Measurements from ENCODE around the gene SPDEF.

Gene SPDEF

DNA sequence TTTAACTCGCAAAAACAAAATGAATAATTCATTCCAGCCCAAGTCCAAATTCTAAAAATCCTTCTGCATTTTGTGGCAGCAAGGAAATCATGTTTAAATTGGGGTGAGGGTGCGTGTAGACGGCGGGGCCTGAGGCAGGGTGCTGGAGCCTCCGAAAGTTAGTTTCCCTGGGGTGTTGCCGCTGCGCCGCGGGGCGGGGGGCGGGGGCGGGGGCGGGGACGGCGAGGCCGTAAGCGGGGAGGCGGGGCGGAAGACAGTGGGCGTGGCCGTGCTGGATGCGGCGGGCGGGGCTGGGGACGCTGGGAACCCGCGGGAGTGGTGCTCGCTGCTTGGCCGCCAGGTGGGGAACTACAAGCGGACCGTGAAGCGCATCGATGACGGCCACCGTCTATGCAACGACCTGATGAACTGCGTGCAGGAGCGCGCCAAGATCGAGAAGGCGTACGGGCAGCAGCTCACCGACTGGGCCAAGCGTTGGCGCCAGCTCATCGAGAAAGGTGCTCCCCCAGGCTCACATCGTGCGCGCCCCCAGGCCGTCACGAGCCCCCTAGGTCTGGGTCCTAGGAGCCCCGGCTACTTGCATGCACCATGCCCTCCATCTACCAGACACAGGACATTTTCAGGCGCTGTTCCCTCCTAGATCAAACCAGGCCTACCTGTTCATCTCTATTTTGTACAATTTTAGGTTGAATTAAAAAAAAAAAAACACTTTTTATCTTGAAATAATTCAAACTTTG, 29.0 kb downstream of the SPDEF start:
- DNase-seq (ENCODE audit: low read depth), result peak; percentile 87
- TF ChIP-seq, protein P1, sequence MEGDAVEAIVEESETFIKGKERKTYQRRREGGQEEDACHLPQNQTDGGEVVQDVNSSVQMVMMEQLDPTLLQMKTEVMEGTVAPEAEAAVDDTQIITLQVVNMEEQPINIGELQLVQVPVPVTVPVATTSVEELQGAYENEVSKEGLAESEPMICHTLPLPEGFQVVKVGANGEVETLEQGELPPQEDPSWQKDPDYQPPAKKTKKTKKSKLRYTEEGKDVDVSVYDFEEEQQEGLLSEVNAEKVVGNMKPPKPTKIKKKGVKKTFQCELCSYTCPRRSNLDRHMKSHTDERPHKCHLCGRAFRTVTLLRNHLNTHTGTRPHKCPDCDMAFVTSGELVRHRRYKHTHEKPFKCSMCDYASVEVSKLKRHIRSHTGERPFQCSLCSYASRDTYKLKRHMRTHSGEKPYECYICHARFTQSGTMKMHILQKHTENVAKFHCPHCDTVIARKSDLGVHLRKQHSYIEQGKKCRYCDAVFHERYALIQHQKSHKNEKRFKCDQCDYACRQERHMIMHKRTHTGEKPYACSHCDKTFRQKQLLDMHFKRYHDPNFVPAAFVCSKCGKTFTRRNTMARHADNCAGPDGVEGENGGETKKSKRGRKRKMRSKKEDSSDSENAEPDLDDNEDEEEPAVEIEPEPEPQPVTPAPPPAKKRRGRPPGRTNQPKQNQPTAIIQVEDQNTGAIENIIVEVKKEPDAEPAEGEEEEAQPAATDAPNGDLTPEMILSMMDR (IDR thresholded peaks at IDR 0.05; ENCODE audit: control insufficient read depth, extremely low read depth, insufficient read depth), result peak; percentile 85
- H3K4me3 ChIP-seq (ENCODE audit: low read depth, low read length), result no peak overlapping the region

DNA sequence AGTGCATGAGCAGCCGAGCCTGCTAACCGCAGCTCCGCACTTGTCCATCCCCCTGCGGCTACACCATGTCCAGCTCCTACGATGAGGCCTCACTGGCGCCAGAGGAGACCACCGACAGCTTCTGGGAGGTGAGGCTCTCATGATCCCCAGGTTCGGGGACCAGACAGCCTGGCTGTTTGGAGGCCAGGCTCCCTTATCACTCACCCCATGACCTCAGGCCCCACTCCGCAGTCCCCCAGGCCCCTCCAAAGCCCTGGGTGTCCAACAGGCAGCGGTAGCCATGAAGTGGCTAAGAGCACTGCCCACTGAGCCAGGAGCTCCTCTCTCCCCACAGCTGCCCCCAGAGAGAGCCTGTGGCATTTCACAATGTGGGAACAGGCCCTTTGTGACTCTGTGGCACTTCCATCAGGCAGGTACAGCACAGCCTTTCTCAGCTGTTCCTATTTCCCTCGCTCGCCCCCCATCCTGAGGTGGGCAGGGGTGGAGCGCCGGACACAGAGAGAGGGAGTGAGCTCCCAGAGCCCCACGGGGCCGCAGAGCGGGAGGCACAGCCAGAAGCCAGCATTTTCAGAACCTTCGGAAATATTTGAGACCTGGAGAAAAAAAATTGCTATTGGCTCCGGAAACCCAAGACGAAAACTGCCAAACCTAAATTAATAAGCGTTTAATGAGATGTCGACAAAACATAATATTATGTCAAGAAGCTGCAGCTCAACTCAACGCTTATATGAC, 29.7 kb downstream of the SPDEF start:
- TF ChIP-seq, protein P1 (IDR thresholded peaks at IDR 0.05; ENCODE audit: control insufficient read depth, extremely low read depth, insufficient read depth), result no peak
- DNase-seq (ENCODE audit: low read depth), result no peak
- no peak overlapping the region for H3K4me3 ChIP-seq (ENCODE audit: low read depth, low read length)

DNA sequence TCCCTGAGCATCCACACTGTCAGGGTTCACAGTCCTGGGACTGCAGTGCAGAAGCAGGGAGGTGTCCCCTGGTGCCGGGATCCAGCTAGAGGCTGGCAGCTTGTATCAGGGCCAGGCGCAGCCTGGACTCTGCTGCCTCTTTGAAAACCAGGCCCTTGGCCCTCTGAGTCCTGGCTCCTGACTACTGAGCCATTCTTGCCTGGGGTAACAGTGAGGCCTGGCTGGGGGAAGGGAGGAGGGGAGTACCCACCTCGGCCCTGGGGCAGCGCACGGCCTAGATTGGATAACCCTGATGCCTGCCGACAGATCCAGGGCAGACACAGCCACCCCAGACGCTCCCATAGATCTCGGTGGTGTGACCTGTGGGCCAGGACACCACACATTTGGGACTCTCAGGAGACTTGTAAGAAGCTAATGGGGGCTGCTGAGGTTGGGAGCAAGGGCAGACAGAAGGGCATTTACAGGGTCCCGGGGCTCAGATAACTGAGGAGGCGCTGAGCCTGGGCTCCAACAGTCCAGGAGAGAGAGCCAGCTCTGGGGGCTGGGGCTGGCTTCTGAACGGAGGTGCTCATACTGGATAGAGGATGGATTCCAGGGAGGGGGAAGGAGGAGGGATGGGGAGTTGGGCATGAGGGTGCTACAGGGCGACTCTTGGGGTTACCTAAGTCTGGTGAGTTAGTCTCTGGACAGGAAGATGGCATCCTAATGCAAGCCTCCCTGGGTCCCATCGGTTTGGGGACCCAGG, 30.5 kb downstream of the SPDEF start:
- H3K4me3 ChIP-seq (ENCODE audit: low read depth, low read length), result no peak overlapping the region
- DNase-seq (ENCODE audit: low read depth), result no peak
- TF ChIP-seq, protein P1 (IDR thresholded peaks at IDR 0.05; ENCODE audit: control insufficient read depth, extremely low read depth, insufficient read depth), result no peak

DNA sequence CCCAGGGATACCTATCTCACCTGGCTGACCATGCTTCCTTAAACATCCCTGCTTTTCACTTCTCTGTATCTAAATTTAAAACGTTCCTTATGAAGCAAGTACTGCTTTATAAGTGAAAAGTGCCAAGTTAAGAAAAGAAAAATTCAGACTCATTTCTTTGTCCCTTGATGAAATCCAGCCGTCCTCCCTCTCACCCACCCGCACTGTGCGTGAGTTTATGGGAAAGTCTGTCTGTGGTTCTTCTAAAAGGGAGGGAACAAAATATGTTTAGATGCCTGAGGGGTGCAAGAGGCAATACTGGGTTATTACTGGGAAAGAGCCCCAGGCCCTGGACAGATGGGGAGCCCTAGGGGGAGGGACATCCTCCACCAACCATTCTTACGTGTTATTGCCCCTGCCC, 31.2 kb downstream of the SPDEF start:
- TF ChIP-seq, protein P1 (IDR thresholded peaks at IDR 0.05; ENCODE audit: control insufficient read depth, extremely low read depth, insufficient read depth), result no peak
- H3K4me3 ChIP-seq (ENCODE audit: low read depth, low read length), result no peak overlapping the region
- no peak for DNase-seq (ENCODE audit: low read depth)

DNA sequence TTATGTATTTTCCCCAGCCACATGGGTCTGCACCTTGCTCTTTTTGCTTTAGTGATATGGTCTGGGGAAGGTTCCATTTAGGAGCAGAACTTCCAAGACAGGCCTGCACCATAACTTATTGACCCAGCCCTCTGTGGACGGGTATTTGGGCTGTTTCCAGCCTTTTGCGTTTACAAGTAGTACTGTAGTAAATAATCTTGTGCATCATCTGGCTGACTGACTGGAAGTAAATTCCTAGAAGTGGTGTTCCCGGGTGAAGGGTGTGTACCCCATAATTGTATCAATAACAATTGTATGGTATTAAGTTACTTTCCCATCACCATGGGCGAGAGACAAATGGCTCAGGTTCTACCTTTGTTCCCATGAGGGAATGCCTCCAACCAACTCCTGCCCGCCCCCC, 31.6 kb downstream of the SPDEF start:
- DNase-seq (ENCODE audit: low read depth), result no peak
- TF ChIP-seq, protein P1 (IDR thresholded peaks at IDR 0.05; ENCODE audit: control insufficient read depth, extremely low read depth, insufficient read depth), result no peak
- H3K4me3 ChIP-seq (ENCODE audit: low read depth, low read length), result no peak overlapping the region

DNA sequence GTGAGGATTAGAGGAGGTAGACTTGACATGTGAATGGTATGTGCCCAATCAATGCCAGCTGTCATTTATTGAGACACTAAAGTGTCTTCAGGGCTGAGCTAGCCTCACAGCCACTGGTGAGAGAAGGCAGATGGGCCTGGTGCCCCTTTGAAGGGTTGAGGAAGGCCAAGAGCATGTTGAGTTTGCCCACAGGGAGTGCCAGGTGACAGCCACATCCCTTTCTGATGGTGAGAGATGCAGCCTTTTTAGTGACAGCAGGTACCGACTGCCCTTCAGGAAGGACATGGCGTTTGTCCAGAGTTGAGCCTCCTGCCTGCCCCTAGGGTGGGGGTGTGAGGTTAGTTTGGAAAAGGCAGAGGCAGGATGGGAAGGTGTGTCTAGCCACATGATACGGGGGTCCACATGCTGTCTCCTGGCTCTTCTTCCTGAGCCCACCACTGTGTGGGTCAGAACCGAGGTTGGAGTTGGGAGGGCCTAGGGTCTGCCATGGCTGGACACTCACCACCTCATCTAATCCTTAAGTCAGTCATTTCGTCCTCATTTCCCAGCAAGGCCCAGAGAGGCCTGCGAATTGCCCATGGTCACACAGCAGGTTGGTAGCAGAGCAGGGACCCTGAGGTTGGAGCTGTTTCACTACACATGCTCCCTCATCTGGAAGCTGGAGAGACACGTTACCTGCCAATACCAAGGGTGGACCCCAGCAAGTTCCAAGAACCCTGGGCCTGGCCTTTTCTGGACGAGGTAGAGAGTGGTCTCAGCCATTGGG, 32.5 kb downstream of the SPDEF start:
- no peak for DNase-seq (ENCODE audit: low read depth)
- TF ChIP-seq, protein P1 (IDR thresholded peaks at IDR 0.05; ENCODE audit: control insufficient read depth, extremely low read depth, insufficient read depth), result no peak
- H3K4me3 ChIP-seq (ENCODE audit: low read depth, low read length), result no peak overlapping the region
